Right cardiac atrium (tissue), 5 donors: ENCODE results near the gene NEB. TPM values are rescaled to one million over a fixed set of nuclear protein-coding genes. Genes with fewer than 3 reads are reported as not detected.
A peak's percentile ranks its signal among the peaks of the same experiment; 100 is the strongest.
"Not testable (repeated sequence)": the region's sequence is repeated elsewhere in the genome, so short reads cannot be mapped to it uniquely, and the experiment has no call there.

ENCODE experiments used
- ATAC-seq, 2 donors: fragments of 200-7000 bp; cut with Tn5 transposase; one replicate each; pipeline versions ENCODE4 v1.8.0 to v1.9.1; 2020; ENCODE audit warnings: moderate library complexity in 2 of 2, mild to moderate bottlenecking in 1 of 2
- DNase-seq, 3 donors: peaks; one replicate each; pipeline ENCODE4 v3.0.0-alpha.2; 2020
- H3K27ac ChIP-seq: one replicate; pipeline ENCODE4 v1.5.1; 2013; ENCODE audit warnings: mild to moderate bottlenecking, low read length, control low read depth, moderate library complexity
- H3K27me3 ChIP-seq: one replicate; pipeline ENCODE4 v1.6.1; 2013; ENCODE audit not compliant: control insufficient read depth, insufficient read depth
- H3K4me1 ChIP-seq: one replicate; pipeline ENCODE4 v1.6.1; 2013; ENCODE audit warnings: low read length; ENCODE audit not compliant: control insufficient read depth, insufficient read depth
- H3K4me3 ChIP-seq: one replicate; pipeline ENCODE4 v1.5.1; 2013; ENCODE audit warnings: low read length, control low read depth
- H3K9me3 ChIP-seq: one replicate; pipeline ENCODE4 v1.6.1; 2013; ENCODE audit warnings: low read length; ENCODE audit not compliant: control insufficient read depth
- WGBS: extraction: QIAGEN DNeasy Blood & Tissue Kit; methylation state at CpG from one replicate; pipeline ENCODE4 v1.1.7; 2013; 5-methylcytosine and 5-hydroxymethylcytosine counted together
- intact Hi-C, 4 donors: fragments of 100-400 bp; cut with DNase I; formaldehyde crosslinking; loops; one replicate each; pipeline versions ENCODE4 v1.11.0 to v1.14.0; 2022 to 2023
- polyA plus RNA-seq: library from polyadenylated mRNA; stranded (reverse); fragments of 200-250 nt; gene quantifications from one replicate; pipeline ENCODE4 v1.2.3, GENCODE V29; 2013
- total RNA-seq, 4 donors: library from RNA; stranded (reverse); fragmentation: NEBNext Ultra II Directional; extraction: Animal tissue kit (Norgen Biotek cat#: 25700); gene quantifications; one replicate each; pipeline ENCODE4 v1.2.1, GENCODE V29; 2021
- donor health status: healthy with polysubstance abuse.
- donor health status: DM: no; HTN: yes; CAD: no.
- donor health status: DM: no; HTN: no; CAD: no.
- donor health status: DM: no; HTN: yes; CAD: no; lungs with severe emphysema.
- donor health status: DM: yes; HTN: yes; CAD: no.

The NEB gene
- total and polyA plus RNA-seq, 5 donors = 31.0 to 48.5 (median 35.0) TPM

GRCh38 chr2:151607459-151608424 lies 126.5 kb downstream of the NEB start:
- ATAC-seq, intact Hi-C loops, H3K9me3 ChIP-seq, H3K4me3 ChIP-seq, H3K27ac ChIP-seq, H3K27me3 ChIP-seq, DNase-seq, H3K4me1 ChIP-seq: not testable (repeated sequence)
- WGBS = no CpG with 5 or more reads among the region's 6 CpGs

DNA sequence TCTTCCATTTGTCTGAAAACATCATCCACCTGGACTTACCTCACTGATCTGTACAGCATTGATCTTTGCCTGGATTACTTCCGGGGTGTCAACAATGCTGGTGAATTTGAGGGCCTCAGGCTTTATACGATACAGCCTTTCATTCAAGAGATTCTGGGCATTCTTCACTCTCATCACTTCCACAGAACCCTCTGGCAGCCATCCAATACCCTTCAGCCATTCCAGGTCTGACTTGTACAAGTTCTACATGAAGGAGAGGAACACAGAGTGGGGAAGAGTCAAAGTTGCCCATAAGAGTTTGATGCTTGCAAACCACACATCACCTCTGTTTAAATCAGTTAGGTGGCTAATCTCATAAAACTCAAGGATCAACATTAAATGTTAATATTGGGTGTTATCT lies 130.7 kb downstream of the NEB start:
- H3K4me3 ChIP-seq, H3K4me1 ChIP-seq, H3K27me3 ChIP-seq, DNase-seq, intact Hi-C loops, H3K27ac ChIP-seq, H3K9me3 ChIP-seq: not testable (repeated sequence)
- peak; percentile 38 to 40 for ATAC-seq
- WGBS = 50% methylated on average over 1 of the region's 2 CpGs

- H3K27ac ChIP-seq, DNase-seq, intact Hi-C loops, H3K4me1 ChIP-seq, H3K9me3 ChIP-seq, H3K27me3 ChIP-seq, H3K4me3 ChIP-seq, ATAC-seq: not testable (repeated sequence)
- WGBS = no CpG with 5 or more reads among the region's 5 CpGs
These were observed 131.9 kb downstream of the NEB start for GRCh38 chr2:151602402-151602801.

DNA sequence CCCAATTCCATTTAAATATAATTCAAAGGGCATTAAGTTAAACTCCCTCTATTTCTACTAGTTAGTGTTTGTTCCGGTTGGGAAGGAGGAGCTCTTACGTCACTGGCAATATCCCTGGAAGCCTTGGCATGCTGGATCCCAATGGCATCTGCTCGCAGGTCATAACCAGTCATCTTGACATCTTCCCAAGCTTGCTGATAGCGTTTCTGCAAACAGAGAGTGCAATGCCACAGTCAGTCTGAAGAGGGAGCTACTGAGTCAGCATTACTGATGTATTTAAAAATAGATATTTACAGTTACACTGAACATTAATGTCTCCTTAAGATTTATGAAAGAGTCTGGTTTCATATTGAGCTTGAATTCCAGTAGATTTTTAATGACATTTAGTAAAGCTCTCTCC lies 132.5 kb downstream of the NEB start:
- DNase-seq, H3K4me3 ChIP-seq, H3K4me1 ChIP-seq, H3K9me3 ChIP-seq, H3K27ac ChIP-seq, intact Hi-C loops, H3K27me3 ChIP-seq: not testable (repeated sequence)
- peak in 1 of 2 donors; percentile 25 for ATAC-seq
- WGBS = no CpG with 5 or more reads among the region's 4 CpGs

GRCh38 chr2:151596903-151597608 lies 137.2 kb downstream of the NEB start:
- H3K27me3 ChIP-seq, H3K27ac ChIP-seq, DNase-seq, H3K4me3 ChIP-seq, ATAC-seq, intact Hi-C loops, H3K9me3 ChIP-seq, H3K4me1 ChIP-seq: not testable (repeated sequence)
- no CpG with 5 or more reads among the region's 4 CpGs for WGBS

GRCh38 chr2:151591908-151592255 lies 142.4 kb downstream of the NEB start:
- intact Hi-C loops, H3K4me3 ChIP-seq, H3K27ac ChIP-seq, ATAC-seq, DNase-seq, H3K27me3 ChIP-seq, H3K9me3 ChIP-seq, H3K4me1 ChIP-seq: not testable (repeated sequence)
- 82% methylated on average over 4 of the region's 4 CpGs for WGBS

GRCh38 chr2:151591250-151591907 lies 142.9 kb downstream of the NEB start:
- H3K4me3 ChIP-seq, H3K27ac ChIP-seq, DNase-seq, H3K4me1 ChIP-seq, intact Hi-C loops, H3K9me3 ChIP-seq, H3K27me3 ChIP-seq: not testable (repeated sequence)
- peak in 1 of 2 donors; percentile 66 for ATAC-seq
- WGBS = 37% methylated on average over 4 of the region's 5 CpGs

GRCh38 chr2:151581300-151581699 lies 153.0 kb downstream of the NEB start:
- intact Hi-C loops, H3K27ac ChIP-seq, H3K4me3 ChIP-seq, DNase-seq, H3K27me3 ChIP-seq, ATAC-seq, H3K4me1 ChIP-seq, H3K9me3 ChIP-seq: not testable (repeated sequence)
- 78% methylated on average over 1 of the region's 5 CpGs for WGBS

GRCh38 chr2:151580697-151581096 lies 153.6 kb downstream of the NEB start:
- H3K27ac ChIP-seq, H3K27me3 ChIP-seq, H3K9me3 ChIP-seq, H3K4me3 ChIP-seq, ATAC-seq, intact Hi-C loops, H3K4me1 ChIP-seq, DNase-seq: not testable (repeated sequence)
- no CpG with 5 or more reads among the region's 4 CpGs for WGBS

DNA sequence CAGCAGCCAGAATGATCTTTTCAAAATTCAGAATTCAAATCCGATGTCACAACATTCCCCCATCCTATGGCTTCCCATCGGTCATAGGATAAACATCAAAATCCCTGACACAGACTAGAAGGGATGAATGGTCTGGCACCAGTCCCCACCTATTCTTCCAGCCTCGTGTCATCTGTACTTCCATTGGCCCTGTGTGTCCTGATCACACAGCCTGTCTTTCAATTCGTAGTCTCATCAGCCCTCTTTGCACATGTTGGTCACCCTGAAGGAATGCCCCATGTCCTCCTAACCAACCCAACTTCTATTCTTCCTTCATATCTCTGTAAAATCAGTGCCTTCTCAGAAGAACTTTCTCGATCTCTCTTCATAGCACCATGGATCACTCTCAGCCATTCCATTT lies 157.2 kb downstream of the NEB start:
- DNase-seq = no peak
- no peaks in the 10 kb centered on the region for H3K27me3 ChIP-seq
- H3K4me1 ChIP-seq = no peaks in the 10 kb centered on the region
- H3K27ac ChIP-seq = no peak overlapping the region
- intact Hi-C loops = no loop called here
- H3K9me3 ChIP-seq = no peaks in the 10 kb centered on the region
- ATAC-seq = no peak
- 87% methylated on average over 5 of the region's 5 CpGs for WGBS
- no peak overlapping the region for H3K4me3 ChIP-seq

DNA sequence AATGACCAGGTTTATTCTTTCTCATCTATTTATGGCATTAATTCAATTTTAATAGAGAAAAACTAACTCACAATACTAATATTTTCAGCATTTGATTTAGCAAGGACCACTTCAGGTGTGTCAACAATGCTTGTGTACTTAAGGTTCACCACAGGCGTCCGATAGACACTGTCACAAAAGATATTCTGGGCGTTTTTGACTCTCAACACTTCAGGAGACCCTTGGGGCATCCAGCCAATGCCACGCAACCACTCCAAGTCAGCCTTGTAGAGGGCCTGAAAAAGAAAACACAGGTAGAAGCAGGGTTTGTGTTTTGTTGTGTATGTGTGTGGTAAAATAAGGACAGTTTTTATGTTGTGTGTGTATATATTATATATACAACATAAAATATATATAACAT lies 158.2 kb downstream of the NEB start:
- Histone ChIP-seq H3K4me1 (no peaks in the 10 kb centered on the region), H3K9me3 (no peaks in the 10 kb centered on the region), H3K4me3 (no peak overlapping the region), H3K27me3 (no peaks in the 10 kb centered on the region), H3K27ac (no peak overlapping the region)
- 75% methylated on average over 4 of the region's 4 CpGs for WGBS
- DNase-seq = no peak
- ATAC-seq = no peak
- intact Hi-C loops = no loop called here
